ENCODE data around the gene FAM161B. TPM values are rescaled to one million over a fixed set of nuclear protein-coding genes. Genes with fewer than 3 reads are reported as not detected.
A peak's percentile ranks its signal among the peaks of the same experiment; 100 is the strongest.
"Not testable (repeated sequence)": the region's sequence is repeated elsewhere in the genome, so short reads cannot be mapped to it uniquely, and the experiment has no call there.

FAM161B gene
- total RNA-seq, 2 donors from 2014 or later, result 1.7 to 3.2 TPM

DNA sequence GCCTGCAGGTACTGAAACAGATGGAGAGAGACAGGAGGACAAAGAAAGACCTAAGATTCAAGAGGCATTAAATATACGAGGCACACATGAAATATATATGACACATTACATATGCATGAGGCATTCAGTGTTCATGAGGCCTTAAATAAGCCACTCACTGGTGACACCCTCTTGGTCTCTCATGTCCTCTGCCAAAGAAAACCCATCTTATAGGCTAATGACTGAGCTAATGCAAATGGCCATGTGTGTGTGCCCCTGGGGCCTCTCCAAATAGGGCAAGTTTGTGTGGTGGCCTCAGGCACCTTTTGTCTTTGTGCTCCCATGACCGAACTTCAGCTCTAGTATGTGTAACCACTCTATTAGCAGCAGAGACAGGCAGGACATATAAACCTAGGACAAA lies 19.0 kb upstream of the FAM161B start:
- Mint-ChIP-seq H3K27ac (no peak overlapping the region), H3K4me1 (no peaks in the 10 kb centered on the region), H3K27me3 (no peaks in the 10 kb centered on the region), H3K4me3 (no peak overlapping the region), H3K9me3 (no peaks in the 10 kb centered on the region), H3K36me3 (ENCODE audit: low read depth) (peaks cover 47% of the 10 kb centered on the region)
- no peak for ATAC-seq (replicated peaks)

DNA sequence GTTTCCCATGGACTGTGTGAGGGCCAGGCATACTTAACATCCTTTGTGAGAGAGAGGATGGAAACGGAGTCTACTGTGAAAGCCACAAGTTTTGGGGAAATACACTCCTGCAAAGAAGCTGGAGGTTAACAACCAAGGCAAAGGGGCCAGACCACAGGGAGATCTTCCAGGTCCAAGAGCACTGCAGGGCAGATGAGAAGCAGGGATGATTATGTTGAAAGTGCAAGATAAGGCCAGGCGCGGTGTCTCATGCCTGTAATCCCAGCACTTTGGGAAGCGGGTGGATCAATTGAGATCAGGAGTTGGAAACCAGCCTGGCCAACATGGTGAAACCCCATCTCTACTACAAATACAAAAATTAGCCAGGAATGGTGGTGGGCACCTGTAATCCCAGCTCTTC lies 15.3 kb upstream of the FAM161B start:
- Mint-ChIP-seq H3K4me1 (no peaks in the 10 kb centered on the region), H3K9me3 (no peaks in the 10 kb centered on the region), H3K36me3 (ENCODE audit: low read depth) (peaks cover 71% of the 10 kb centered on the region), H3K27me3 (no peaks in the 10 kb centered on the region), H3K4me3 (no peak overlapping the region), H3K27ac (no peak overlapping the region)
- no peak for ATAC-seq (replicated peaks)

GRCh38 chr14:73961192-73961591 lies 11.3 kb upstream of the FAM161B start:
- H3K9me3 Mint-ChIP-seq, result no peaks in the 10 kb centered on the region
- H3K4me1 Mint-ChIP-seq, result no peaks in the 10 kb centered on the region
- H3K4me3 Mint-ChIP-seq, result no peak overlapping the region
- no peak for ATAC-seq (replicated peaks)
- peak overlapping the region; percentile 18 for H3K27ac Mint-ChIP-seq
- H3K36me3 Mint-ChIP-seq (ENCODE audit: low read depth), result peaks cover 86% of the 10 kb centered on the region
- H3K27me3 Mint-ChIP-seq, result no peaks in the 10 kb centered on the region

- Mint-ChIP-seq H3K4me1 (no peaks in the 10 kb centered on the region), H3K27me3 (no peaks in the 10 kb centered on the region), H3K27ac (peak overlapping the region; percentile 73), H3K36me3 (ENCODE audit: low read depth) (peaks cover 97% of the 10 kb centered on the region), H3K4me3 (no peak overlapping the region), H3K9me3 (no peaks in the 10 kb centered on the region)
- ATAC-seq (replicated peaks), result no peak
Observed at GRCh38 chr14:73958591-73958990, 8.7 kb upstream of the FAM161B start.

DNA sequence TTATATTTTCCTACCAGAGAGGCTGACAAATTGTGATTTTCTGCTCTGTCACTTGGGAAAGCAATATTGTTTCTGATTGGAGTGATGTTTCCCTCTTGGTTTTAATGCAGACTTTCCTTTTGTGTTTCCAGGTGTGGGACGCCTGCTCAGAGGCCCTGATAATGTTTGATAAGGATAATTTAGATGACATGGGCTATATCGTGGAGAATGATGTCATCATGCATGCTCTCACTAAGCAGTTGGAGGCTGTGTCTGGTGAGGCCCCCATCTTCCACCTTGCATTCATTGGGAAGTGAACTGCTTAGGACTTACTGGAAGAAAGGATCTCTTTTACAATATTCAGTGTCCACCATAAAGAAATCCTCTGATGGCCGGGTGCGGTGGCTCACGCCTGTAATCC lies 5.8 kb upstream of the FAM161B start:
- Mint-ChIP-seq H3K36me3 (ENCODE audit: low read depth) (peaks cover 77% of the 10 kb centered on the region), H3K4me1 (no peaks in the 10 kb centered on the region), H3K9me3 (no peaks in the 10 kb centered on the region)

GRCh38 chr14:73953731-73954130 lies 3.8 kb upstream of the FAM161B start:
- Mint-ChIP-seq H3K4me3 (no peak overlapping the region), H3K9me3 (no peaks in the 10 kb centered on the region), H3K27ac (peak overlapping the region; percentile 73), H3K27me3 (no peaks in the 10 kb centered on the region), H3K4me1 (no peaks in the 10 kb centered on the region), H3K36me3 (ENCODE audit: low read depth) (peaks cover 57% of the 10 kb centered on the region)
- no peak for ATAC-seq (replicated peaks)

More for the DNA sequence above, 5.8 kb upstream of the FAM161B start:
- Mint-ChIP-seq H3K27me3 (no peaks in the 10 kb centered on the region), H3K27ac (no peak overlapping the region), H3K4me3 (no peak overlapping the region)
- no peak for ATAC-seq (replicated peaks)

DNA sequence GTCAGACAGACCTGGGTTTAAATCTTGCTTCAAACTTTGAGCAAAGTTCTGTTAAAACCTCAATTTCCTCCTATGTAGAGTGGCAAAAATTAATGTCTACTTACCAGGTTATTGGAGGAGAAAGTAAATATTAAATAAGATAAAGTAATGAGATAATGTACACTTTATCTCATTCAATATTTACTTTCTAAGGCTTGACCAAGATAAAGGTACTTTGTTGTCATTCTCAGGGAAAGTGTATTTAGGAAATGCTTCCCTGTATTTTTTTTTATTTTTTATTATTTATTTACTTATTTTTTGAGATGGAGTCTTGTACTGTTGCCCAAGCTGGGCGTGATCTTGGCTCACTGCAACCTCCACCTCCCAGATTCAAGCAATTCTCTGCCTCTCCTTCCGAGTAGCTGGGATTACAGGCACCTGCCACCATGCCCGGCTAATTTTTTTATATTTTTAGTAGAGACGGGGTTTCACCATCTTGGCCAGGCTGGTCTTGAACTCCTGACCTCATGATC lies 4.7 kb downstream of the FAM161B start:
- Mint-ChIP-seq H3K9me3 (no peaks in the 10 kb centered on the region), H3K4me3 (no peak overlapping the region), H3K4me1 (peaks cover 8% of the 10 kb centered on the region), H3K27me3 (no peaks in the 10 kb centered on the region), H3K27ac (no peak overlapping the region), H3K36me3 (ENCODE audit: low read depth) (peaks cover 7% of the 10 kb centered on the region)
- no peak for ATAC-seq (replicated peaks)

GRCh38 chr14:73944432-73945158 lies 5.3 kb downstream of the FAM161B start:
- no peaks in the 10 kb centered on the region for H3K9me3 Mint-ChIP-seq
- no peak for ATAC-seq (replicated peaks)
- H3K4me3 Mint-ChIP-seq, result no peak overlapping the region
- H3K27me3 Mint-ChIP-seq, result no peaks in the 10 kb centered on the region
- no peak overlapping the region for H3K27ac Mint-ChIP-seq
- H3K4me1 Mint-ChIP-seq, result peaks cover 8% of the 10 kb centered on the region
- peaks cover 7% of the 10 kb centered on the region for H3K36me3 Mint-ChIP-seq (ENCODE audit: low read depth)

DNA sequence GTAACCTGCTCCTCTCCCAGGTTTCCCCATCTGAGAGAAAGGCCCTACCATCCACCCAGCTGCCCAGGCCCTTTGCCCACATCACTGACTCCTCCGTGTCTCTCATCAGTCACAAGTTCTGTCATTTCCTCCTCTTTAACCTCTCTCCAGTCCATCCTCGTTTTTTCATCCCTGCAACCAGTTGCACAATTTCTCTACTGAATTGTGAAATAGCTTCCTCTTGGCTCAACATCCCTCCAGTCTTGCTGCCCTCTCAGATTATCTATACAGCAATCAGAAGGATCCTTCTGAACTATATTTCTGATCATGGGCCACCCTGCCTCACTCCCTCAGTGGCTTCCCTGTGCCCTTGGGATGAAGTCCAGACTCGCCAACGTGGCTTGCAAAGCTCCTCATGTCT lies 6.8 kb downstream of the FAM161B start:
- Mint-ChIP-seq H3K27ac (peak overlapping the region; percentile 11), H3K4me1 (peaks cover 8% of the 10 kb centered on the region), H3K4me3 (no peak overlapping the region), H3K27me3 (no peaks in the 10 kb centered on the region), H3K9me3 (no peaks in the 10 kb centered on the region), H3K36me3 (ENCODE audit: low read depth) (peaks cover 7% of the 10 kb centered on the region)
- ATAC-seq (replicated peaks), result no peak

GRCh38 chr14:73942180-73942579 lies 7.7 kb downstream of the FAM161B start:
- no peak for ATAC-seq (replicated peaks)
- H3K27ac Mint-ChIP-seq, result no peak overlapping the region
- no peaks in the 10 kb centered on the region for H3K9me3 Mint-ChIP-seq
- no peaks in the 10 kb centered on the region for H3K27me3 Mint-ChIP-seq
- no peak overlapping the region for H3K4me3 Mint-ChIP-seq
- H3K4me1 Mint-ChIP-seq, result peaks cover 8% of the 10 kb centered on the region
- H3K36me3 Mint-ChIP-seq (ENCODE audit: low read depth), result peaks cover 7% of the 10 kb centered on the region

- no peak for ATAC-seq (replicated peaks)
- no peaks in the 10 kb centered on the region for H3K9me3 Mint-ChIP-seq
- H3K27ac Mint-ChIP-seq, result no peak overlapping the region
- peaks cover 33% of the 10 kb centered on the region for H3K36me3 Mint-ChIP-seq (ENCODE audit: low read depth)
- H3K4me1 Mint-ChIP-seq, result no peaks in the 10 kb centered on the region
- no peaks in the 10 kb centered on the region for H3K27me3 Mint-ChIP-seq
- no peak overlapping the region for H3K4me3 Mint-ChIP-seq
Observed at GRCh38 chr14:73937012-73937411, 12.9 kb downstream of the FAM161B start.

GRCh38 chr14:73936548-73936947 lies 13.3 kb downstream of the FAM161B start:
- H3K27me3 Mint-ChIP-seq, result no peaks in the 10 kb centered on the region
- peaks cover 38% of the 10 kb centered on the region for H3K36me3 Mint-ChIP-seq (ENCODE audit: low read depth)
- H3K27ac Mint-ChIP-seq, result no peak overlapping the region
- ATAC-seq (replicated peaks), result no peak
- no peaks in the 10 kb centered on the region for H3K4me1 Mint-ChIP-seq
- H3K9me3 Mint-ChIP-seq, result no peaks in the 10 kb centered on the region
- H3K4me3 Mint-ChIP-seq, result no peak overlapping the region

DNA sequence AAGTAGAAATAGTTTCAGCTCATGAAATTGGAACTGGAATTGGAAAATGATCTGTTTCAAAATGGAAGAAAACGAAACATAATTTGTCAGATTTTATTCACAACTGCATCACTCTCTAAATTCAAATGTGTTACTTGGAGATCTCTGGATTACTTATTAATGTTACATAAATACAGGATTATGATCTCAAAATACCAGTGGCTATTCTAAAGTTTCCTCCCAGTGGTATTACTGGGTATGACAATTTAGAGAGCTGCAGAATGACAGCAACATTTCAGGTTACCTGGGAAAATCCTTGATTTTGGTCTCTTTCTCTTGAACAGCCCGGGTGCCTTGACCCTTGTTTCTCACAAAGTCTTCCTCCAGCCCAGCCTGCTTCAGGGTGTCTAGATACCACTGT lies 14.2 kb downstream of the FAM161B start:
- H3K27me3 Mint-ChIP-seq, result no peaks in the 10 kb centered on the region
- no peak for ATAC-seq (replicated peaks)
- H3K27ac Mint-ChIP-seq, result no peak overlapping the region
- no peaks in the 10 kb centered on the region for H3K9me3 Mint-ChIP-seq
- H3K4me1 Mint-ChIP-seq, result no peaks in the 10 kb centered on the region
- peaks cover 47% of the 10 kb centered on the region for H3K36me3 Mint-ChIP-seq (ENCODE audit: low read depth)
- no peak overlapping the region for H3K4me3 Mint-ChIP-seq

- ATAC-seq (replicated peaks), result no peak
- H3K4me1 Mint-ChIP-seq, result no peaks in the 10 kb centered on the region
- peaks cover 99% of the 10 kb centered on the region for H3K36me3 Mint-ChIP-seq (ENCODE audit: low read depth)
- peak overlapping the region; percentile 1 for H3K27ac Mint-ChIP-seq
- H3K9me3 Mint-ChIP-seq, result no peaks in the 10 kb centered on the region
- H3K27me3 Mint-ChIP-seq, result no peaks in the 10 kb centered on the region
- no peak overlapping the region for H3K4me3 Mint-ChIP-seq
Observed at GRCh38 chr14:73924337-73924736, 25.6 kb downstream of the FAM161B start.

- H3K4me1 Mint-ChIP-seq; H3K9me3 Mint-ChIP-seq; H3K27me3 Mint-ChIP-seq; H3K27ac Mint-ChIP-seq; ATAC-seq (replicated peaks); H3K4me3 Mint-ChIP-seq: not testable (repeated sequence)
- H3K36me3 Mint-ChIP-seq (ENCODE audit: low read depth), result peaks cover 96% of the 10 kb centered on the region
Observed at GRCh38 chr14:73919457-73919856, 30.4 kb downstream of the FAM161B start.

Measured in activated T-helper 17 cell treated with anti-CD3 and anti-CD28 coated beads, Interleukin-2, amount 50 U/mL, for 72 hours (primary cell).